HCT116 (cell line): ENCODE results near the gene PLCD1.

Experiments
- CTCF ChIP-seq, 3 experiments: fragments of 200-600 bp in 1 of 3; sonication (generic) in 1 of 3; IDR thresholded peaks in 2 of 3; conservative IDR thresholded peaks in 1 of 3; 2 replicates each; pipeline ENCODE4 v1.5.1; 2012 to 2017; ENCODE audit warnings: low read depth in 2 of 3, low read length in 2 of 3, antibody characterized with exemption in 1 of 3, borderline replicate concordance in 1 of 3, control low read depth in 1 of 3, mild to moderate bottlenecking in 1 of 3, mixed read lengths in 1 of 3, mixed run types in 1 of 3, moderate library complexity in 1 of 3; ENCODE audit not compliant: insufficient read depth in 1 of 3
- EZH2phosphoT487 ChIP-seq: fragments of 200-600 bp; IDR thresholded peaks from 2 replicates; pipeline ENCODE4 v1.6.1; 2018; ENCODE audit warnings: antibody characterized with exemption, borderline replicate concordance
- POLR2A ChIP-seq: IDR thresholded peaks from 2 replicates; pipeline ENCODE4 v1.7.0; 2011; ENCODE audit warnings: borderline replicate concordance; ENCODE audit not compliant: insufficient read depth, insufficient read length; ENCODE audit errors: extremely low read depth
- POLR2AphosphoS5 ChIP-seq: IDR thresholded peaks from 2 replicates; pipeline ENCODE4 v1.6.1; 2011; ENCODE audit warnings: mild to moderate bottlenecking, low read depth, low read length, moderate library complexity
- RAD21 ChIP-seq: IDR thresholded peaks from 2 replicates; pipeline ENCODE4 v1.6.1; 2012; ENCODE audit warnings: low read depth, mild to moderate bottlenecking
- REST ChIP-seq: IDR thresholded peaks from 2 replicates; pipeline ENCODE4 v1.6.1; 2012; ENCODE audit warnings: low read depth
- YY1 ChIP-seq: IDR thresholded peaks from 2 replicates; pipeline ENCODE4 v1.6.1; 2011; ENCODE audit warnings: low read length, low read depth, moderate library complexity, mild to moderate bottlenecking; ENCODE audit not compliant: insufficient replicate concordance; ENCODE audit errors: extremely low read depth

GRCh38 chr3:38026856-38027255, 2.6 kb downstream of the PLCD1 start:
- TF ChIP-seq REST, result no peak
- TF ChIP-seq RAD21, result no peak
- no peak for TF ChIP-seq CTCF (IDR thresholded peaks at IDR 0.05 in 2 of 3, conservative IDR thresholded peaks at IDR 0.05 in 1 of 3; ENCODE audit: borderline replicate concordance in 1 of 3, insufficient read depth in 1 of 3, low read depth in 2 of 3, low read length in 2 of 3)
- no peak for TF ChIP-seq POLR2A
- no peak for TF ChIP-seq POLR2AphosphoS5
- no peak for TF ChIP-seq EZH2phosphoT487
- no peak for TF ChIP-seq YY1
